Measurements from ENCODE around the gene DYRK1A.

The DYRK1A gene

DNA sequence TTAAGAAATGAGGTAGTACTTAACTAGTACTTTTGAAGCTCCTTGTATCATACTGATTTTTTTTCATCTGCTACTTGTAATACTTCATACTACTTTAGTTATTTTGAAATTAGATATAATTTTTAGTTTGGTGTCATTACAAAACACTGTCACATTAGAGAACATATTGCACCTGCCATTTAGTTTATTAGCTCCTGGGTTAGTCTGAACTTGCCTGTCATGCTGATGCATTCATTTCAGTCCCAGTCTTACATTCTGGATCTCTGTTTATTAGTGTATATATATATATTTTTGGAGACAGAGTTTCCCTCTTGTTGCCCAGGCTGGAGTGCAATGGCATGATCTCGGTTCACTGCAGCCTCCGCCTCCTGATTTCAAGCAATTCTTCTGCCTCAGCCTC, 50.3 kb downstream of the DYRK1A start:
- no peak for DNase-seq (ENCODE audit: low read depth in 2 of 2)

DNA sequence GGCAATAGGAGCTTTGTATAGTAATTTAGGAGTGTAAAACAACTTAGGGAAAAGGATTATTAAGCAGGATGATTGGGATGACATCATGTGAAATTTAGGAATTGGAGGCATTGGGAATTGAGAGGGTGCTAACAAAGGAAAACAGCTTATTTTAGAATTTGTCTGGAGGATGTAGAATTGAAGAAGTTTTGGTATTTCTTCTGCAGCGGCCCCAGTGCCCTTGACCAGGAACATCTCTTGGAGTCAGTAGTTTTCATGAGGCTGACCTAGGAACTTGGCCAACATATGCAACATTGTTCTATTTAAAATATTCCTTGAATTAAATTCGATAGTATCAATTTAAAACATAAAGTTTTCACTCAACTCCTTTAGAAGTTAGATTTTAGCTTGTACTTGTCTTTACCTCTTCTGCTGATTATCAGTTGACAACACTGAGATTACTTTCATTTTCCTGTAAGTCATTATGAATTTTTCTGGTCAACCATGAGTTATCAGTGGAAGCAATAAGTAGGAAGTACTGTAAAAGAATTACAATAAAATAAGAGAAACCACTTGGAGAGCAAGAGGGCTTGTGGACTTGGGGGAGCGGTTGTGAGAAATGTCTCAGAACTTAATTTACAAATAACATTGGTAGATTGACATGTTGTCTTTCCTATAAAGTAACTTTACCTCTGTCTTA, 52.8 kb downstream of the DYRK1A start:
- DNase-seq (ENCODE audit: low read depth in 2 of 2), result no peak

GRCh38 chr21:37421306-37421705, 54.7 kb downstream of the DYRK1A start:
- no peak for DNase-seq (ENCODE audit: low read depth in 2 of 2)

DNA sequence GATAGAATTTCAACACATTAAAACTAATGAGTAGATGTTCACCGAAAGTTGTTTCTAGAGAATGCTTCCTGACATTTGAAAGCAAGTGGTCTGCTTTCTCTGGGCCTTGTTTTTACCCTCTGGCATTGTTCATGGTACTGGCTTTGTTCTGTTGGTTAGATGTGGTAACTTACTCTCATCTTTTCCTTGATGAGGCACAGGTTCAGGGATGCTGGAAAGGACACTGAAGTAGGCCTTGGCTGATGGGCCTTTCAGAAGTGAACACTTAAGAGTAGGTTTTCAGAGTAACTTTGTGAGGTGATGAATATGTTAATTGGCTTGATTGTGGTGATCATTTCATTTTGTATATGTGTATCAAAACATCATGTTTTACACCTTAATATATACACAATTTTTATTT, 55.8 kb downstream of the DYRK1A start:
- DNase-seq (ENCODE audit: low read depth in 2 of 2), result no peak

- DNase-seq (ENCODE audit: low read depth in 2 of 2), result no peak
Observed at GRCh38 chr21:37423103-37423502, 56.5 kb downstream of the DYRK1A start.

GRCh38 chr21:37424396-37424795, 57.8 kb downstream of the DYRK1A start:
- DNase-seq (ENCODE audit: low read depth in 2 of 2), result no peak

GRCh38 chr21:37425001-37425400, 58.4 kb downstream of the DYRK1A start:
- no peak for DNase-seq (ENCODE audit: low read depth in 2 of 2)

DNA sequence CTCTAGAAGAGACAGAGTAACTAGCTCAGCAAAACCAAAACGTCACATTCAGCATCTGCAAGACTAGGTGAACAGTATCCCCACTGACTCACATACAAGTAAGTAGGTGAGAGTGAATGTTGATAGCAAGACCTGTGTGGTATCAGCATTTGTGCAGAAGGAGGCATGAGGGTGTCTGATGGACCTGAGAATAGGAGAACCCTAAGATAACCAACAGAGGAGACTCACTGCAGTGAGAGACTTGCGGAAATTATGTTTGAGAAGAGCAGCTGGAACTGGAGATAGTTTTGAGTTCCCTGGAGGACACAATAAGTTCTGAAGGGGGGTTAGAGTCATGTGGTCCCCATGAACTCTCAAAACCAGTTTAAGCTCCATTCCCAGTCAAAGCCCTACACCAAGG, 59.1 kb downstream of the DYRK1A start:
- no peak for DNase-seq (ENCODE audit: low read depth in 2 of 2)

- no peak for DNase-seq (ENCODE audit: low read depth in 2 of 2)
Observed at GRCh38 chr21:37427221-37427620, 60.6 kb downstream of the DYRK1A start.

- no peak for DNase-seq (ENCODE audit: low read depth in 2 of 2)
Observed at GRCh38 chr21:37429356-37429755, 62.8 kb downstream of the DYRK1A start.

- no peak for DNase-seq (ENCODE audit: low read depth in 2 of 2)
Observed at GRCh38 chr21:37430184-37430821, 63.7 kb downstream of the DYRK1A start.

DNA sequence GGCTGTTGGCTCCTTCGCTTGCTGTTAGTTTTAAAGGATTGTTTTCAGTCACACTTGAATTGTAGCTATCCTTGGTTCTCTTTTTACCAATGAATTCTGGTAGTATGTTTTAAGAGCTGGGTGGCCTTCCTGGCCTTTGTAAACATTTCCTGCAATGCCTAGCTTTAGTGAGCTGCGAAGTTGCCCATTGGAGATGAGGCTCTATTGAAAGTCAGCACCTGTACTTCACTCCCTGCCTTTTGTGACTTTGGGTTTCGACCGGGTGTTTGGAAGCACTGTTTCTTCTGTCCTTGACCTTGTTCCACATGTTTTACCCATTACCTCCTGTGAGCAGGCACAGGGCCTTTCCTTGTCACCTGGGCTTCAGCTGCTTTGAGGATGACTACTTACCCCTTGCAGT, 64.7 kb downstream of the DYRK1A start:
- no peak for DNase-seq (ENCODE audit: low read depth in 2 of 2)

DNA sequence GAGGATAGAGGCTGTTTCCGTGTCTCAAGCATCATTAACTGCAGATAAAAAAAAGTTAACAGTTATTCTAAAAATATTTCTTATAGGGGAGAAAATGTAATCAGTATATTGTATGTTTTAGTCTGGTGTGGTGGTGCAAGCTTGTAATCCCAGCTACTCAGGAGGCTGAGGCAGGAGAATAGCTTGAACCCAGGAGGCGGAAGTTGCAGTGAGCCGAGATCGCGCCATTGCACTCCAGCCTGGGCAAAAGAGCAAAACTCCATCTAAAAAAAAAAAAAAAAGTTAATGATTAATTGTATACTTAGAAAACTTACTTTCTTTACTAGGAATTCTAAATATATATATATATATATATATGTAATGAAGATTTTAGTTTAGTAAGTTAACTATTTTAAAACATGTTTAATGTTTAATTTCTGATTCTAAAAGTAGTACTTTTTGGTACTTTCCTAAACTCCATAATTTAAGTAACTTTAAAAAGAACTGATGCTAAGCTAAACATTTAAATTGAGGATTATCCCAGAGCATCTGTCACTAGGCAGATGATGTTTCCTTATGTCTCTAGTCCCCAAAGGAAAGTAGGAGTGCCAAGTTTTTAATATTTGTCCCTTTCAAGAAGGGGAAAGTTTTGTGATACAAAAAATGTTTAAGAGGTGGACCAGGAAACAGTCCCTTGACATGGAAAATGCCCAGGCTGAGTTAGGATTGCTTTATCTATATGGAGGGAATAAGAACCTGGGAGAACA, 66.3 kb downstream of the DYRK1A start:
- DNase-seq (ENCODE audit: low read depth in 2 of 2), result no peak

DNA sequence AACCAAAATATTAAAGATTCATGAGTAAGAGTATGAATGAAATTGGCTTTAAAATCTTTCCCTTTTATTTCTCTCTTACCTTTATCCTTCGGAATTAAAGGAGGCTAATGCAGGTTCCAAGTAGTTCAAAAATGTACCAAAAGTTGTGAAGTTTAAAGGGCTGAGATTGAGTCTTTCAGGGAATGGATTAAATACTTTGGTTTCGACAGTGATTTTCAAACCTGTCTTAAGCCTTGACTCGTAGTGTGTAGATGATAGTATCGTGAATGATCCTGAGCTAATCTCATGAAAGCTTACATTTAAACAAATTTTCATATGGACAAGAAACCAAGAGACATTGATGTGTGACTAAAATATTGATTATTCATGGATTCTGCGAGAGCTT, 66.9 kb downstream of the DYRK1A start:
- no peak for DNase-seq (ENCODE audit: low read depth in 2 of 2)

- peak in 1 of 2 donors; percentile 18 for DNase-seq (ENCODE audit: low read depth in 2 of 2)
Observed at GRCh38 chr21:37435120-37435519, 68.5 kb downstream of the DYRK1A start.

GRCh38 chr21:37435711-37436110, 69.1 kb downstream of the DYRK1A start:
- no peak for DNase-seq (ENCODE audit: low read depth in 2 of 2)

GRCh38 chr21:37436174-37436573, 69.6 kb downstream of the DYRK1A start:
- DNase-seq (ENCODE audit: low read depth in 2 of 2), result no peak

DNA sequence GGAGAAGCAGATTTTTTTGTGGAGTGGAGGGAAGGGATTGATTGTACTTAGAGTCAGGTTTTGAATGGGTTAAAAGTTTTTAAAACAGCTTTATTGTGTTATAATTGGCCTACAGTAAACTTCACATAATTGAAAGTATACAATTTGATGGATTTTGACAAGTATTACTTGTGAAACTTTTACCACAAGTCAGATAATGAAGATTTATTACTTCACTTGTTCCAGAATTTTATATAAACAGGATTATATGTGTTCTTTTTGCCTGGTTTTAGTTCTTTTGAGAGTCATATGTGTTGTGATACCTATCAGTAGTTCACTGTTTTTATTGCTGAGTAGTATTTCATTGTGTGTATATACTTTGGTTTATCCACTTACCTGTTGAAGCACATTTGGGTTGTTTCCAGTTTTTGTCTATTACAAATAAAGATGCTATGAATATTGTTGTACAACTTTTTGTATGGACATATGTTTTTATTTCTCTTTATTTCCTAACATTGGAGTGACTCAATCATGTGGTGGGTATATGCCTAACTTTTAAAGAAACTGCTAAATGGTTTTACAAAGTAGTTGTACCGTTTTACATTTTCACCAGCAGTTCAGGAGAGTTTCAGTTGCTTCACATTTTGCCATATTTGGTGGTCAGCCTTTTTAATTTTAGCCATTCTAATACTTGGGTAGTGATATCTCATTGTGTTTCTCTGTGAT, 71.0 kb downstream of the DYRK1A start:
- no peak for DNase-seq (ENCODE audit: low read depth in 2 of 2)

GRCh38 chr21:37443683-37444082, 77.1 kb downstream of the DYRK1A start:
- DNase-seq (ENCODE audit: low read depth in 2 of 2), result no peak

DNA sequence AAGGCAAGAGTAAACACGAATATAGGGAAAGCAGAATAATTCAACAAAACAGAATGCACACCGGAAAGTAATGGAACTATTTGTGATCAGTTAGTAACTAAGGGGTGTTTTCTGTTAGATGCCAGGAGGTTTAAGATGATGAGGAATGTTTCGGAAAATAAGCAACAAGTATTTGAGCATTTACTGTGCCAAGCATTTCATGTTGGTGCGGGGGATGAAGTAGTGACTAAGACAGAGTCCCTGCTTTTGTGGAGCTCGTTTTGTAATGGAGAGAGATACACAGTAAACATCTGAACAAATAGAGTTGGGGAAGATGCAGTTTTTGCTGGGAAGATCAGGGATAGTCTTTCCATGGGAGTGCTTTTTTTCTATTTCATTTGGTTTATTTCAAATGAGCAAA, 78.7 kb downstream of the DYRK1A start:
- DNase-seq (ENCODE audit: low read depth in 2 of 2), result no peak

- DNase-seq (ENCODE audit: low read depth in 2 of 2), result no peak
Observed at GRCh38 chr21:37446552-37446951, 80.0 kb downstream of the DYRK1A start.

GRCh38 chr21:37447288-37447936, 80.8 kb downstream of the DYRK1A start:
- no peak for DNase-seq (ENCODE audit: low read depth in 2 of 2)

All from activated CD4-positive, alpha-beta T cell treated with anti-CD3 and anti-CD28 coated beads for 24 hours (primary cell).